MM.1S (cell line): ENCODE data around the gene SWT1.

Experiments used
- CTCF ChIP-seq: fragments of 300-600 bp; sonication (generic); IDR thresholded peaks from 2 replicates; pipeline ENCODE4 v1.5.1; 2016; ENCODE audit warnings: antibody characterized with exemption, low read length, mixed read lengths
- EZH2 ChIP-seq: fragments of 300-600 bp; sonication (generic); optimal IDR thresholded peaks from 2 replicates; pipeline ENCODE3; 2017; ENCODE audit warnings: low read depth, mild to moderate bottlenecking, antibody characterized with exemption, low read length, mixed read lengths

- TF ChIP-seq CTCF (no peak), EZH2 (no peak)
Measured at GRCh38 chr1:185144233-185144632, 12.7 kb upstream of the SWT1 start.
